IMR-90 (cell line): ENCODE measurements around the gene PRKAG2. TPM values are rescaled to one million over a fixed set of nuclear protein-coding genes. Genes with fewer than 3 reads are reported as not detected.

Experiments
- ATAC-seq: fragments of 200-7000 bp; cut with Tn5 transposase; 2 replicates; pipeline ENCODE4 v1.9.1; 2020; ENCODE audit warnings: low read depth, mild to moderate bottlenecking, moderate library complexity
- BruUV-seq: library from RNA; stranded (reverse); fragments of 400-500 nt; replicated peaks from 2 replicates; lab custom pipeline; 2021; lab: Mats Ljungman, UMichigan
- CTCF ChIA-PET: fragments of 300-600 bp; formaldehyde crosslinking; extraction: SDS; loops from one replicate; lab custom pipeline; 2021; ENCODE audit warnings: antibody characterized with exemption; lab: Yijun Ruan, JAX
- POLR2A ChIA-PET: fragments of 300-600 bp; sonication (Branson Sonifier 250); formaldehyde crosslinking; loops from one replicate; lab custom pipeline; 2022; ENCODE audit warnings: antibody characterized with exemption; ENCODE audit not compliant: unreplicated experiment; lab: Charles Lee
- DNase-seq: peaks from one replicate; pipeline ENCODE4 v3.0.0; 2013
- H2AFZ ChIP-seq: replicated peaks from 2 replicates; pipeline ENCODE3; 2013; ENCODE audit warnings: low read length, mild to moderate bottlenecking; ENCODE audit not compliant: poor library complexity
- H2AK5ac ChIP-seq: 2 replicates; pipeline ENCODE4 v1.6.1; 2013; ENCODE audit warnings: low read depth, low read length, inconsistent platforms
- H2AK9ac ChIP-seq: replicated peaks from 2 replicates; pipeline ENCODE3; 2013; ENCODE audit warnings: mild to moderate bottlenecking, low read depth, low read length, moderate library complexity; ENCODE audit not compliant: poor library complexity
- H2BK120ac ChIP-seq: 2 replicates; pipeline ENCODE4 v1.6.1; 2013; ENCODE audit warnings: low read depth, low read length, inconsistent platforms
- H2BK15ac ChIP-seq: 3 replicates; pipeline ENCODE4 v1.6.1; 2013; ENCODE audit warnings: low read depth, low read length, inconsistent platforms
- H2BK20ac ChIP-seq: 2 replicates; pipeline ENCODE4 v1.6.1; 2013; ENCODE audit warnings: low read depth, mild to moderate bottlenecking, inconsistent platforms, low read length, moderate library complexity
- H2BK5ac ChIP-seq: 2 replicates; pipeline ENCODE4 v1.6.1; 2013; ENCODE audit warnings: mild to moderate bottlenecking, low read depth, low read length, inconsistent platforms; ENCODE audit not compliant: poor library complexity, severe bottlenecking
- H3K14ac ChIP-seq: replicated peaks from 2 replicates; pipeline ENCODE4 v1.6.1; 2013; ENCODE audit warnings: low read depth, low read length, inconsistent platforms
- H3K18ac ChIP-seq: 2 replicates; pipeline ENCODE4 v1.6.1; 2013; ENCODE audit warnings: low read depth, low read length, control low read depth
- H3K23ac ChIP-seq: 2 replicates; pipeline ENCODE4 v1.6.1; 2013; ENCODE audit warnings: low read depth, low read length, inconsistent platforms
- H3K27ac ChIP-seq: 2 replicates; pipeline ENCODE4 v1.5.1; 2013; ENCODE audit warnings: mild to moderate bottlenecking, control low read depth, low read length; ENCODE audit not compliant: insufficient read depth
- H3K27me3 ChIP-seq: 2 replicates; pipeline ENCODE4 v1.6.1; 2013; ENCODE audit warnings: low read length; ENCODE audit not compliant: control insufficient read depth, insufficient read depth
- H3K36me3 ChIP-seq: 2 replicates; pipeline ENCODE4 v1.6.1; 2013; ENCODE audit warnings: low read length, mixed read lengths; ENCODE audit not compliant: control insufficient read depth, insufficient read depth
- H3K4ac ChIP-seq: 2 replicates; pipeline ENCODE4 v1.6.1; 2013; ENCODE audit warnings: low read depth, low read length, inconsistent platforms
- H3K4me1 ChIP-seq: 2 replicates; pipeline ENCODE4 v1.6.1; 2013; ENCODE audit warnings: low read length, mixed read lengths; ENCODE audit not compliant: control insufficient read depth, insufficient read depth
- H3K4me2 ChIP-seq: 2 replicates; pipeline ENCODE4 v1.6.1; 2013; ENCODE audit warnings: low read depth, mild to moderate bottlenecking, control low read depth, low read length, moderate library complexity
- H3K4me3 ChIP-seq: 2 replicates; pipeline ENCODE4 v1.5.1; 2013; ENCODE audit warnings: low read depth, mild to moderate bottlenecking, control low read depth, low read length, moderate library complexity; ENCODE audit not compliant: insufficient read depth
- H3K56ac ChIP-seq: 2 replicates; pipeline ENCODE4 v1.6.1; 2013; ENCODE audit warnings: low read length, inconsistent platforms; ENCODE audit not compliant: insufficient read depth; ENCODE audit errors: extremely low read depth
- H3K79me1 ChIP-seq, 2 experiments: 2 replicates each; pipeline ENCODE4 v1.6.1; 2013; ENCODE audit warnings: low read length in 2 of 2, inconsistent platforms in 1 of 2, low read depth in 1 of 2
- H3K9ac ChIP-seq: 2 replicates; pipeline ENCODE4 v1.6.1; 2013; ENCODE audit warnings: low read depth, low read length, control low read depth
- H3K9me1 ChIP-seq: 2 replicates; pipeline ENCODE4 v1.6.1; 2013; ENCODE audit warnings: low read length, inconsistent platforms; ENCODE audit not compliant: insufficient read depth
- H3K9me3 ChIP-seq: 2 replicates; pipeline ENCODE4 v1.6.1; 2013; ENCODE audit warnings: low read length; ENCODE audit not compliant: control insufficient read depth, insufficient read depth
- H4K20me1 ChIP-seq: 2 replicates; pipeline ENCODE4 v1.6.1; 2013; ENCODE audit warnings: low read length, inconsistent platforms; ENCODE audit not compliant: insufficient read depth
- H4K5ac ChIP-seq: 2 replicates; pipeline ENCODE4 v1.6.1; 2013; ENCODE audit warnings: mild to moderate bottlenecking, low read depth, low read length, control low read depth
- H4K8ac ChIP-seq, 2 experiments: 2 replicates each; pipeline ENCODE4 v1.6.1; 2013; ENCODE audit warnings: low read depth in 2 of 2, low read length in 2 of 2, control low read depth in 1 of 2, inconsistent platforms in 1 of 2
- H4K91ac ChIP-seq: 2 replicates; pipeline ENCODE4 v1.6.1; 2013; ENCODE audit warnings: low read depth, low read length, inconsistent platforms; ENCODE audit not compliant: insufficient read depth
- BHLHE40 ChIP-seq: fragments of 150-350 bp; IDR thresholded peaks from 2 replicates; pipeline ENCODE4 v1.6.1; 2016; ENCODE audit warnings: mild to moderate bottlenecking, low read depth, low read length
- CEBPB ChIP-seq: IDR thresholded peaks from 2 replicates; pipeline ENCODE4 v1.6.1; 2012; ENCODE audit warnings: low read depth, low read length, improper control_type of control experiment
- CHD1 ChIP-seq: IDR thresholded peaks from 2 replicates; pipeline ENCODE4 v1.6.1; 2012; ENCODE audit warnings: low read depth, low read length, improper control_type of control experiment
- FOS ChIP-seq: fragments of 150-350 bp; IDR thresholded peaks from 2 replicates; pipeline ENCODE4 v1.6.1; 2016; ENCODE audit warnings: low read depth, low read length
- MAFK ChIP-seq: IDR thresholded peaks from 2 replicates; pipeline ENCODE4 v1.6.1; 2012; ENCODE audit warnings: low read depth, low read length, improper control_type of control experiment
- MAZ ChIP-seq: IDR thresholded peaks from 2 replicates; pipeline ENCODE4 v1.6.1; 2012; ENCODE audit warnings: low read depth, mild to moderate bottlenecking, low read length, improper control_type of control experiment, moderate library complexity, borderline replicate concordance
- MXI1 ChIP-seq: IDR thresholded peaks from 2 replicates; pipeline ENCODE4 v1.6.1; 2012; ENCODE audit warnings: low read depth, mild to moderate bottlenecking, low read length, moderate library complexity, borderline replicate concordance
- POLR2A ChIP-seq: IDR thresholded peaks from 2 replicates; pipeline ENCODE4 v1.6.1; 2012; ENCODE audit warnings: mild to moderate bottlenecking, low read depth, low read length
- RCOR1 ChIP-seq: IDR thresholded peaks from 2 replicates; pipeline ENCODE4 v1.6.1; 2012; ENCODE audit warnings: mild to moderate bottlenecking, low read length, improper control_type of control experiment; ENCODE audit not compliant: insufficient replicate concordance
- RFX5 ChIP-seq: IDR thresholded peaks from 2 replicates; pipeline ENCODE4 v1.8.0; 2012; ENCODE audit warnings: low read depth, mild to moderate bottlenecking, low read length, moderate library complexity
- SMC3 ChIP-seq: fragments of 150-350 bp; IDR thresholded peaks from 2 replicates; pipeline ENCODE4 v1.6.1; 2016; ENCODE audit warnings: low read depth, mild to moderate bottlenecking, antibody characterized with exemption, low read length, moderate library complexity
- WGBS, 2 experiments: methylation state at CpG; one replicate each; pipeline versions ENCODE4 v1.1.5 to v1.1.7; 2013; ENCODE audit warnings: missing lambda C conversion rate in 2 of 2; ENCODE audit not compliant: insufficient read length in 1 of 2; ENCODE audit errors: extremely low coverage in 2 of 2; 5-methylcytosine and 5-hydroxymethylcytosine counted together
- dilution Hi-C: fragments of 300-500 bp; cut with HindIII; formaldehyde crosslinking; loops from one replicate; pipeline ENCODE4 v1.14.3; 2018; ENCODE audit warnings: low sequenced_read_pairs; ENCODE audit not compliant: unreplicated experiment
- in situ Hi-C: fragments of 300-500 bp; cut with MboI; formaldehyde crosslinking; loops from 3 replicates; pipeline ENCODE4 v1.14.3; 2019; ENCODE audit warnings: low sequenced_read_pairs, inconsistent platforms, mixed read lengths
- intact Hi-C: fragments of 100-400 bp; cut with micrococcal nuclease; formaldehyde crosslinking; loops from 2 replicates; pipeline ENCODE4 v1.10.0; 2022
- polyA plus RNA-seq, 3 experiments: library from polyadenylated mRNA; depleted of rRNA; stranded (reverse); fragments of >200 nt; gene quantifications; 2 replicates each; pipeline ENCODE4 v1.2.3, GENCODE V29; 2012; ENCODE audit warnings: low replicate concordance in 1 of 3
- total RNA-seq: library from RNA; depleted of rRNA; stranded (reverse); fragments of >200 nt; gene quantifications from 2 replicates; pipeline ENCODE4 v1.2.3, GENCODE V29; 2012
- TF ChIP-seq, protein P1 (sequence below): conservative IDR thresholded peaks from 2 replicates; pipeline ENCODE4 v1.5.1; 2012; ENCODE audit warnings: mild to moderate bottlenecking, low read depth, low read length, improper control_type of control experiment
- TF ChIP-seq, protein P2 (sequence below): fragments of 150-350 bp; IDR thresholded peaks from 2 replicates; pipeline ENCODE4 v1.6.1; 2017; ENCODE audit warnings: mild to moderate bottlenecking, antibody characterized with exemption, low read length, low read depth

Gene PRKAG2
- total and polyA plus RNA-seq, 2 of the 4 experiments (the other 2 are of a cell fraction), result 15.4 to 21.6 TPM

DNA sequence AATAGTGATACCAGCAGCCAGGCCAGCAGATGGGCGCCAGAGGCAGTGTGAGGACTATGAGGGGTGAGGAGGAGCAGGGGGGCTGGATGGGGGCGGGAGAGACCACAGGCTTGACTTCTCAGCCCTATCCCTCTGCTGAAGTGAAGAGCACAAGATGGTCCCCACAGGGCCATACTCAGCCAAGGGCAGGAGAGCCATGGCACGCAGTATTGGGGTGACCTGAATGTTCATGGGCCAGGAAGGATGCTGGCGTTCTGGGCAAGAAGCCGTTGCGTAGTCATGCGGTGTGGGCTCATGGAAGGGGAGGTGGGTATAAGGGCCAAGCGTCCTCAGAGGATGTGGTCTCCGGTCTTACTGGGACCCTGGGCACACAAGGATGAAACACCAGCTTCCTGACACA lies 146.3 kb downstream of the PRKAG2 start:
- no peak overlapping the region for H2BK120ac ChIP-seq
- H3K23ac ChIP-seq, result no peak overlapping the region
- H2AFZ ChIP-seq, result no peak overlapping the region
- peaks cover 0 to 23% of the 10 kb centered on the region in 2 experiments; a peak in 1 of 4 replicates for H3K79me1 ChIP-seq
- H3K4ac ChIP-seq, result no peak overlapping the region
- no peak for TF ChIP-seq BHLHE40
- TF ChIP-seq RCOR1, result no peak
- TF ChIP-seq POLR2A, result no peak
- no peak for TF ChIP-seq MXI1
- no peak for TF ChIP-seq CHD1
- TF ChIP-seq FOS, result no peak
- no peak for TF ChIP-seq CEBPB
- TF ChIP-seq, protein P1, sequence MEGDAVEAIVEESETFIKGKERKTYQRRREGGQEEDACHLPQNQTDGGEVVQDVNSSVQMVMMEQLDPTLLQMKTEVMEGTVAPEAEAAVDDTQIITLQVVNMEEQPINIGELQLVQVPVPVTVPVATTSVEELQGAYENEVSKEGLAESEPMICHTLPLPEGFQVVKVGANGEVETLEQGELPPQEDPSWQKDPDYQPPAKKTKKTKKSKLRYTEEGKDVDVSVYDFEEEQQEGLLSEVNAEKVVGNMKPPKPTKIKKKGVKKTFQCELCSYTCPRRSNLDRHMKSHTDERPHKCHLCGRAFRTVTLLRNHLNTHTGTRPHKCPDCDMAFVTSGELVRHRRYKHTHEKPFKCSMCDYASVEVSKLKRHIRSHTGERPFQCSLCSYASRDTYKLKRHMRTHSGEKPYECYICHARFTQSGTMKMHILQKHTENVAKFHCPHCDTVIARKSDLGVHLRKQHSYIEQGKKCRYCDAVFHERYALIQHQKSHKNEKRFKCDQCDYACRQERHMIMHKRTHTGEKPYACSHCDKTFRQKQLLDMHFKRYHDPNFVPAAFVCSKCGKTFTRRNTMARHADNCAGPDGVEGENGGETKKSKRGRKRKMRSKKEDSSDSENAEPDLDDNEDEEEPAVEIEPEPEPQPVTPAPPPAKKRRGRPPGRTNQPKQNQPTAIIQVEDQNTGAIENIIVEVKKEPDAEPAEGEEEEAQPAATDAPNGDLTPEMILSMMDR, result no peak
- TF ChIP-seq MAFK, result no peak
- TF ChIP-seq, protein P2, sequence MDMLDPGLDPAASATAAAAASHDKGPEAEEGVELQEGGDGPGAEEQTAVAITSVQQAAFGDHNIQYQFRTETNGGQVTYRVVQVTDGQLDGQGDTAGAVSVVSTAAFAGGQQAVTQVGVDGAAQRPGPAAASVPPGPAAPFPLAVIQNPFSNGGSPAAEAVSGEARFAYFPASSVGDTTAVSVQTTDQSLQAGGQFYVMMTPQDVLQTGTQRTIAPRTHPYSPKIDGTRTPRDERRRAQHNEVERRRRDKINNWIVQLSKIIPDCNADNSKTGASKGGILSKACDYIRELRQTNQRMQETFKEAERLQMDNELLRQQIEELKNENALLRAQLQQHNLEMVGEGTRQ, result no peak
- TF ChIP-seq MAZ, result no peak
- TF ChIP-seq RFX5, result no peak
- no peak for TF ChIP-seq SMC3
- in situ Hi-C loops, result no loop called here
- no peak overlapping the region for H3K18ac ChIP-seq
- ChIA-PET CTCF (no interaction called here), POLR2A (no interaction called here)
- no peak overlapping the region for H3K4me3 ChIP-seq
- 95% methylated on average over 3 of the region's 9 CpGs; no CpG with 5 or more reads in 1 of the 2 experiments for WGBS, 2 experiments
- peaks cover 19% of the 10 kb centered on the region for H3K4me1 ChIP-seq
- H3K27ac ChIP-seq, result no peak overlapping the region
- no peak overlapping the region for H3K4me2 ChIP-seq
- H4K8ac ChIP-seq, result no peak overlapping the region
- intact Hi-C loops, result no loop called here
- H4K5ac ChIP-seq, result no peak overlapping the region
- peaks cover 20% of the 10 kb centered on the region for H3K9me1 ChIP-seq
- H2BK5ac ChIP-seq, result no peak overlapping the region
- no peak overlapping the region for H3K14ac ChIP-seq
- H2AK9ac ChIP-seq, result no peak overlapping the region
- H2BK20ac ChIP-seq, result no peak overlapping the region
- H4K91ac ChIP-seq, result peak overlapping the region; percentile 33; the same call in 1 of the 2 replicates
- H2BK15ac ChIP-seq, result peak overlapping the region; percentile 61
- no peaks in the 10 kb centered on the region for H3K36me3 ChIP-seq
- H2AK5ac ChIP-seq, result peak overlapping the region; percentile 17
- H3K56ac ChIP-seq, result no peak overlapping the region
- dilution Hi-C loops, result no loop called here
- H4K20me1 ChIP-seq, result no peaks in the 10 kb centered on the region
- BruUV-seq, result no TSS peak
- H3K9ac ChIP-seq, result no peak overlapping the region
- ATAC-seq, result no peak
- H3K27me3 ChIP-seq, result no peaks in the 10 kb centered on the region
- no peak for DNase-seq
- no peaks in the 10 kb centered on the region for H3K9me3 ChIP-seq
